Stimulated activated CD4-positive, alpha-beta T cell treated with anti-CD3 and anti-CD28 coated beads, Interleukin-15, amount 100 ng/mL, for 48 hours (primary cell): ENCODE measurements around the gene SH2D1A.

ENCODE experiments used
- DNase-seq, 2 donors: peaks; one replicate each; pipeline ENCODE4 v3.0.0-alpha.2; 2020; ENCODE audit warnings: low read depth in 2 of 2

Gene SH2D1A

DNA sequence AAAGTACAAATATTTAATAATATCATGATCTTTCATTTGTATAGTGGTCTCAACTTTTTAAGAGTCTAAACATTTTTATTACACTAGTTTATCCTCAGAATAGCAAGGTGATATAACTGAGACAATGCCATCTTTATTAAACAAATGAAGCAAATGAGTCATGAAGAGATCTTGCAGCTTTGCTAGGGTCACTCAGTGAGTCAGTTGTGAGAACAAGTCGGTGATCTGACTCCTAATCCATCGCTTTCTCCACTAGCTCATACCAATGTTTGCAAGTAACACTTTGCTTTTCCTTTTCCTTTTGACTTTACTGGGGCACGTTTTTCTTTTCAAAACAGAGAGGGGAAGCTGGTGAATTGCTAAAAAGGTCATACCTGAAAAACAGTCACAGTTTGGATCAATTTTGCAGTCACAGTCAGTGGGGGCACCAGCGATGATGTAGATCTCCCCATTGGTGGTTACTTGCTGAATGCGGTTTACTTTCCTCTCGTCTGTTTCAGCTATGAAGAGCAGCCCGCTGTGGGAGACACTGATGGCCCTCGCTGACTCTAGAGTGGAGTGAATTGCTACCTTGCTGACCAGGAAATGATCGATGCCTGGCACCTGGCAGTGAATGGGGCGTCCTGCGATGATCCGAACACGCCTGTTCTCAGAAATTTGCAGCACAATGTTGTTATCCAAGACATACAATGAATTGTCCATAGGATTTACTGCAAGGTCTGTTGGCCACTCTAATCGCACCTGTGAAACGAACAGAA lies 75.7 kb downstream of the SH2D1A start:
- no peak for DNase-seq
